ENCODE measurements around the gene FALEC.

DNA sequence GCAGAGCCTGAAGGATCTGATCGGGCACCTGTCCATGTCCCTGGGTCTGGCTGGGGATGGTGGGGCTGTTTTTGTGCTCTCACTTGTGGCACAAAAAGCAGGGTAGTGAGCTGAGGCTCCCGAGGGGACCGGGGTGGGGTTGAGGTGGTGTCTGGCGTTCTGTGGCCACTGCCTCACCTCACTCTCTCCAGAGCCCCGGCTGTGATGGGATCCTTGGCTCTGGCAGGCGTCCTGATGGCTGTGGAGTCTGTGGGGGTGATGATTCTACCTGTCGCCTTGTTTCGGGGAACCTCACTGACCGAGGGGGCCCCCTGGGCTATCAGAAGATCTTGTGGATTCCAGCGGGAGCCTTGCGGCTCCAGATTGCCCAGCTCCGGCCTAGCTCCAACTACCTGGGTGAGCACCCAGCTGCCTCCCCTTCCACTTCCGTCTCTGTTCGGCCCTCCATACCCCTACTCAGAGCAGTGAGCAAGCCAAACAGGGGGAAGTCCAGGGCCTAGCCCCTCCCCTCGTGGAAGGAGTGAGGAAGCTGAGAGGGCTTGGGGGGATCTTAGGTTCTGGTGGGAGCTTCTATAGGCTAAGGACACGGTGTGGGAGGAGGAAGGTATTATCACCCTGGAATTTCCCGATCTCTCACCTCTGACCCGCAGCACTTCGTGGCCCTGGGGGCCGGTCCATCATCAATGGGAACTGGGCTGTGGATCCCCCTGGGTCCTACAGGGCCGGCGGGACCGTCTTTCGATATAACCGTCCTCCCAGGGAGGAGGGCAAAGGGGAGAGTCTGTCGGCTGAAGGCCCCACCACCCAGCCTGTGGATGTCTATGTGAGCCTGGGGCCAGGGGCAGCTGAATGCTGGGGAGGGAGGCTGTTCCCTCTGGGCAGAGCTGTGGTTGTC is 40.7 kb downstream of the FALEC start:
- TF ChIP-seq, protein P1, sequence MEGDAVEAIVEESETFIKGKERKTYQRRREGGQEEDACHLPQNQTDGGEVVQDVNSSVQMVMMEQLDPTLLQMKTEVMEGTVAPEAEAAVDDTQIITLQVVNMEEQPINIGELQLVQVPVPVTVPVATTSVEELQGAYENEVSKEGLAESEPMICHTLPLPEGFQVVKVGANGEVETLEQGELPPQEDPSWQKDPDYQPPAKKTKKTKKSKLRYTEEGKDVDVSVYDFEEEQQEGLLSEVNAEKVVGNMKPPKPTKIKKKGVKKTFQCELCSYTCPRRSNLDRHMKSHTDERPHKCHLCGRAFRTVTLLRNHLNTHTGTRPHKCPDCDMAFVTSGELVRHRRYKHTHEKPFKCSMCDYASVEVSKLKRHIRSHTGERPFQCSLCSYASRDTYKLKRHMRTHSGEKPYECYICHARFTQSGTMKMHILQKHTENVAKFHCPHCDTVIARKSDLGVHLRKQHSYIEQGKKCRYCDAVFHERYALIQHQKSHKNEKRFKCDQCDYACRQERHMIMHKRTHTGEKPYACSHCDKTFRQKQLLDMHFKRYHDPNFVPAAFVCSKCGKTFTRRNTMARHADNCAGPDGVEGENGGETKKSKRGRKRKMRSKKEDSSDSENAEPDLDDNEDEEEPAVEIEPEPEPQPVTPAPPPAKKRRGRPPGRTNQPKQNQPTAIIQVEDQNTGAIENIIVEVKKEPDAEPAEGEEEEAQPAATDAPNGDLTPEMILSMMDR (IDR thresholded peaks at IDR 0.05): no peak
- no peak for TF ChIP-seq POLR2A (IDR thresholded peaks at IDR 0.05)

Measured in uterus (tissue), 2 donors.